Measurements from ENCODE around the gene TNS1.

DNA sequence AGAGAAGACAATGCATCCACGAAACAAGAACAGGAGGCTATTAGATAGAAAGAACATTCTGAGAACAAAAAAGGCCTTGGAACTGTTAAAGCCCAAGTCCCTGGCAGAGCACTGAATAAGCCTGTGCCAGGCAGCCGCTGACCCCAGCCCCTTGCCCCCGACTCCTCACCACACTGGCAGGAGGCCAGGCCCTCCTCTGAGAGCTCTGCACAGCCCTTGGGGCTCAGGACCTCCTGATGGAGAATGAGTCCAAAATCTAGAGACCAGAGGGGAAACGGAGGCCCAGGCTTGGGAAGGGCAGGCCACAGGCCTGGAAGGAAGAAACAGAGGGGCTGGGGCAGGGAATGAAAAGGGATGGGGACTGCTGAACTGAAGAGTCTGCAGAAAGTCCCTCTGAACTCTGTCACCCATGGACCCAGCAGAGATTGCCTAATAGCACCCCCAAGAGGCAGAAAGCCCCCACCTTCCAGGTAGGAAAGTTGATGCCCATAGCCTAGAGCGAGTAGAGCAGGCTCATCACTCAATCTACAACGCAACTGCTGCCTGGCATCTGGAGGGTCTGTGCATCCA, 18.3 kb upstream of the TNS1 start:
- TF ChIP-seq, protein P1, sequence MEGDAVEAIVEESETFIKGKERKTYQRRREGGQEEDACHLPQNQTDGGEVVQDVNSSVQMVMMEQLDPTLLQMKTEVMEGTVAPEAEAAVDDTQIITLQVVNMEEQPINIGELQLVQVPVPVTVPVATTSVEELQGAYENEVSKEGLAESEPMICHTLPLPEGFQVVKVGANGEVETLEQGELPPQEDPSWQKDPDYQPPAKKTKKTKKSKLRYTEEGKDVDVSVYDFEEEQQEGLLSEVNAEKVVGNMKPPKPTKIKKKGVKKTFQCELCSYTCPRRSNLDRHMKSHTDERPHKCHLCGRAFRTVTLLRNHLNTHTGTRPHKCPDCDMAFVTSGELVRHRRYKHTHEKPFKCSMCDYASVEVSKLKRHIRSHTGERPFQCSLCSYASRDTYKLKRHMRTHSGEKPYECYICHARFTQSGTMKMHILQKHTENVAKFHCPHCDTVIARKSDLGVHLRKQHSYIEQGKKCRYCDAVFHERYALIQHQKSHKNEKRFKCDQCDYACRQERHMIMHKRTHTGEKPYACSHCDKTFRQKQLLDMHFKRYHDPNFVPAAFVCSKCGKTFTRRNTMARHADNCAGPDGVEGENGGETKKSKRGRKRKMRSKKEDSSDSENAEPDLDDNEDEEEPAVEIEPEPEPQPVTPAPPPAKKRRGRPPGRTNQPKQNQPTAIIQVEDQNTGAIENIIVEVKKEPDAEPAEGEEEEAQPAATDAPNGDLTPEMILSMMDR (IDR thresholded peaks at IDR 0.05), result no peak
- TF ChIP-seq POLR2A (IDR thresholded peaks at IDR 0.05) (no peak), EP300 (IDR thresholded peaks at IDR 0.05) (no peak)

Data from tibial nerve (tissue), 4 donors.